NCI-H146 treated with DMSO at 0.1 percent for 48 hours (cell line): ENCODE data around the gene EFR3B.
A peak's percentile ranks its signal among the peaks of the same experiment; 100 is the strongest.

Experiments used
- DNase-seq: peaks from one replicate; lab custom pipeline; 2025; ENCODE audit not compliant: unreplicated experiment; lab: John Stamatoyannopoulos, UW

EFR3B gene

GRCh38 chr2:25176541-25177181 lies 134.8 kb downstream of the EFR3B start:
- no peak for DNase-seq

- no peak for DNase-seq
Measured at GRCh38 chr2:25177211-25177611, 135.3 kb downstream of the EFR3B start.

GRCh38 chr2:25178976-25179375 lies 137.1 kb downstream of the EFR3B start:
- DNase-seq = no peak

- DNase-seq = no peak
Measured at GRCh38 chr2:25184254-25184653, 142.4 kb downstream of the EFR3B start.

GRCh38 chr2:25187729-25188350 lies 146.0 kb downstream of the EFR3B start:
- DNase-seq = no peak

GRCh38 chr2:25188405-25188804 lies 146.5 kb downstream of the EFR3B start:
- no peak for DNase-seq

- DNase-seq = peak; percentile 79
Measured at GRCh38 chr2:25190536-25190935, 148.7 kb downstream of the EFR3B start.

- no peak for DNase-seq
Measured at GRCh38 chr2:25194576-25195122, 152.8 kb downstream of the EFR3B start.

- DNase-seq = no peak
Measured at GRCh38 chr2:25197336-25198208, 155.7 kb downstream of the EFR3B start.

GRCh38 chr2:25198209-25198525 lies 156.3 kb downstream of the EFR3B start:
- DNase-seq = no peak

- no peak for DNase-seq
Measured at GRCh38 chr2:25198576-25198975, 156.7 kb downstream of the EFR3B start.

- no peak for DNase-seq
Measured at GRCh38 chr2:25201265-25201664, 159.4 kb downstream of the EFR3B start.

GRCh38 chr2:25201794-25202193 lies 159.9 kb downstream of the EFR3B start:
- DNase-seq = no peak

- no peak for DNase-seq
Measured at GRCh38 chr2:25202275-25202674, 160.4 kb downstream of the EFR3B start.

- no peak for DNase-seq
Measured at GRCh38 chr2:25204190-25204838, 162.4 kb downstream of the EFR3B start.

GRCh38 chr2:25207078-25207545 lies 165.2 kb downstream of the EFR3B start:
- DNase-seq = no peak
